Measurements from ENCODE around the gene RAB20. TPM values are rescaled to one million over a fixed set of nuclear protein-coding genes. Genes with fewer than 3 reads are reported as not detected.

Gene RAB20
- total and polyA plus RNA-seq, 10 of the 15 experiments (the other 5 are each of a cell fraction or from before 2014, with no cell fraction given), result 0.48 to 33.1 (median 9.6) TPM

- TF ChIP-seq ATF2 (IDR thresholded peaks at IDR 0.05; ENCODE audit: low read length) (no peak), YY1 (IDR thresholded peaks at IDR 0.05; ENCODE audit: low read depth, low read length) (no peak)
These were observed 1.5 kb downstream of the RAB20 start (continued) for GRCh38 chr13:110559986-110560385.

- no peak overlapping the region; the same call in 1 of the 2 replicates for H3K4me2 ChIP-seq (ENCODE audit: control insufficient read depth, insufficient read depth)
These were observed 2.0 kb downstream of the RAB20 start for GRCh38 chr13:110559429-110559943.

More at GRCh38 chr13:110559429-110559943, 2.0 kb downstream of the RAB20 start:
- no TSS peak for BruUV-seq (replicated peaks)
- in situ Hi-C loops (cut with MboI) (no loop called here), intact Hi-C loops (cut with micrococcal nuclease; ENCODE audit: unreplicated experiment) (loop anchor here (10.0 kb wide), 1 partner anchor 1395 kb away; no protein-coding TSS in a partner anchor)
- H4K20me1 ChIP-seq (ENCODE audit: control insufficient read depth, insufficient read depth), result no peaks in the 10 kb centered on the region; the same call in 1 of the 2 replicates
- H3K27ac ChIP-seq (ENCODE audit: control insufficient read depth, insufficient read depth), result no peak overlapping the region
- FAIRE-seq, result no peak
- TF ChIP-seq NR2C1 (IDR thresholded peaks at IDR 0.05) (no peak), RUNX3 (IDR thresholded peaks at IDR 0.05; ENCODE audit: low read length) (no peak), RFX5 (IDR thresholded peaks at IDR 0.05; ENCODE audit: low read depth, low read length) (no peak), MAX (IDR thresholded peaks at IDR 0.05; ENCODE audit: low read depth, low read length) (no peak), CREB1 (IDR thresholded peaks at IDR 0.05; ENCODE audit: low read depth) (no peak), ESRRA (IDR thresholded peaks at IDR 0.05; ENCODE audit: low read length) (no peak), YBX1 (IDR thresholded peaks at IDR 0.05) (no peak), GATAD2B (conservative IDR thresholded peaks at IDR 0.05; ENCODE audit: low read depth) (no peak), RELB (IDR thresholded peaks at IDR 0.05; ENCODE audit: low read depth) (no peak), DPF2 (IDR thresholded peaks at IDR 0.05) (no peak), SREBF1 (IDR thresholded peaks at IDR 0.05; ENCODE audit: low read length) (no peak)
- no peak for DNase-seq (ENCODE audit: low read depth, low spot score)
- H3K36me3 ChIP-seq (ENCODE audit: control insufficient read depth in 2 of 2, insufficient read depth in 2 of 2, low read length in 1 of 2), result no peaks in the 10 kb centered on the region; a peak in 1 of 4 replicates
- no peak overlapping the region for H3K9ac ChIP-seq (ENCODE audit: control insufficient read depth, insufficient read depth, low read length)
- peaks cover 2% of the 10 kb centered on the region for H3K4me1 ChIP-seq (ENCODE audit: control insufficient read depth, insufficient read depth, low read length)
- H3K79me2 ChIP-seq (ENCODE audit: control insufficient read depth, insufficient read depth, low read length), result peaks cover 4% of the 10 kb centered on the region; the same call in 1 of the 2 replicates
- CTCF ChIA-PET, result interaction anchor here (0.9 to 3.3 kb wide), 6 partner anchors 10 to 116 kb away, joined by 3 to 18 read pairs (median 3); no protein-coding TSS in a partner anchor
- H2AFZ ChIP-seq (ENCODE audit: control insufficient read depth, low read depth, low read length), result no peak overlapping the region
- H3K27me3 ChIP-seq (replicated peaks in 1 of 2; ENCODE audit: control insufficient read depth in 2 of 2, insufficient read depth in 2 of 2, low read length in 1 of 2), result no peaks in the 10 kb centered on the region
- RAD21 ChIA-PET (ENCODE audit: unreplicated experiment), result interaction anchor here (0.7 to 2.1 kb wide), 2 partner anchors 104 to 115 kb away, joined by 3 to 9 read pairs; no protein-coding TSS in a partner anchor
- no peak for ATAC-seq
- no peaks in the 10 kb centered on the region; the same call in 2 of the 3 replicates for H3K9me3 ChIP-seq (replicated peaks; ENCODE audit: control insufficient read depth, insufficient read depth, low read length)
- WGBS (ENCODE audit: insufficient coverage, insufficient replicate concordance, low lambda C conversion rate, missing lambda C conversion rate), result 77% methylated on average over 15 of the region's 15 CpGs
- SMC1A ChIA-PET (ENCODE audit: uncharacterized antibody, unreplicated experiment), result interaction anchor here (1.1 to 2.2 kb wide), 3 partner anchors 12 to 104 kb away, joined by 4 to 8 read pairs (median 5); no protein-coding TSS in a partner anchor
- POLR2A ChIA-PET, result interaction anchor here (0.9 to 2.1 kb wide), 4 partner anchors 9 to 153 kb away, joined by 3 to 8 read pairs (median 3); no protein-coding TSS in a partner anchor
- peak overlapping the region; percentile 91; the same call in 1 of the 2 replicates for H3K4me3 ChIP-seq
